ENCODE measurements around the gene CREB1.
"Not testable (repeated sequence)": the region's sequence is repeated elsewhere in the genome, so short reads cannot be mapped to it uniquely, and the experiment has no call there.

Gene CREB1

DNA sequence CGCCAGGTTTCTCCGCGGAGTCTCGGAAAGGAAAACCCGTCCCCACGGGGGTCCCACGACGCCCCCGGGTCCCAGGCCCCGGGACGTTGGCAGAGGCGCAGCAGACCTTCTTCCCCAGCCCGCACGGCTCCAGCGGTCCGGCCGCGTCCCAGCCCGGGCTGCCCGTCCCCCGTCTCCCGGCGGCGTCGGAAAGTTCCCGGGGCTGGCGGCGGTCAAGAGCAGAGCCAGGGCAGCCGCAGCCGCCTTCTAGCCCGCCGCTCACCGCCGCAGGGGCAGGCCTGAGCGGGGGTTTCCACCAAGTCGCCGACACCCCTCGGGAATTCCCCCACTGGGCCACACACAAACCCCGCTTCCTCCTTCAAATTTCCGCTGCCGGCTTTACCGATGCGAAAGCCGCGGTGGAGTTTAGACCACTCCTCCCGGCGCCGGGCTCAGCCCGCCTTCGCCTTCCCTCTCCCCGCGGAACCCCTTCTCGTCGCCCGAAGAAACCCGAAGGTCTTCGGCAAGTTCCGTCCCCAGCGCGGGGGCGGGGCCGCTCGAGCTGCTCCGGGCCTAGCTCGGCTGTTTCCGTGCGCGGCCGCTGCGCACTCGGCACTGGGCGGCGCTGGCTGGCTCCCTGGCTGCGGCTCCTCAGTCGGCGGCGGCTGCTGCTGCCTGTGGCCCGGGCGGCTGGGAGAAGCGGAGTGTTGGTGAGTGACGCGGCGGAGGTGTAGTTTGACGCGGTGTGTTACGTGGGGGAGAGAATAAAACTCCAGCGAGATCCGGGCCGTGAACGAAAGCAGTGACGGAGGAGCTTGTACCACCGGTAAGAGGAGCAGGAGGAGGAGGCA is at the start of gene CREB1:
CREB1 (plus strand) TSS at position 633 of the 830 bp plus-strand sequence. CDS start 25,674 bp downstream, outside the sequence.
- peak; percentile 99 to 100 for DNase-seq (ENCODE audit: low read depth in 2 of 2)

- no peak for DNase-seq (ENCODE audit: low read depth in 2 of 2)
These were observed 49.2 kb upstream of the CREB1 start for GRCh38 chr2:207480521-207481040.

- no peak for DNase-seq (ENCODE audit: low read depth in 2 of 2)
These were observed 47.8 kb upstream of the CREB1 start for GRCh38 chr2:207481924-207482323.

- DNase-seq (ENCODE audit: low read depth in 2 of 2), result no peak
These were observed 47.1 kb upstream of the CREB1 start for GRCh38 chr2:207482630-207483029.

DNA sequence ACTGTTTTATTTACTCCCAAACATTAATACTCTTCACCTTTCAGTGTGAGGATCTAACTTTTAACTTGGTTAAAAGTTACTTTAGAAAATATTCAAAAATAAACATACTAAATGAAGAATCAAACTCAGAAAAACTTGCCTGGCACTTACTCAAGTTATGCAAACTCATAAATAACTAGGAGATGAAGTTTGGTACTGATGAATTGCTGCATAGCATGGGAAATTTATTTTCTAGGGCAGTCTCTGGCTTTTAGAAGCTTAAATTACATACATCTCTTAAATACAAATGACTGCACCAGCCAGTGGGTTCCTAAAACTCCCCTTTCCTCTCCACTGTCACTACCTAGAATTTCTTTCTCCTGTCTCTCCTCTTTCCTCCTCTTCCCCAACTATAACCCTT is 46.7 kb upstream of the CREB1 start:
- DNase-seq (ENCODE audit: low read depth in 2 of 2), result no peak

DNA sequence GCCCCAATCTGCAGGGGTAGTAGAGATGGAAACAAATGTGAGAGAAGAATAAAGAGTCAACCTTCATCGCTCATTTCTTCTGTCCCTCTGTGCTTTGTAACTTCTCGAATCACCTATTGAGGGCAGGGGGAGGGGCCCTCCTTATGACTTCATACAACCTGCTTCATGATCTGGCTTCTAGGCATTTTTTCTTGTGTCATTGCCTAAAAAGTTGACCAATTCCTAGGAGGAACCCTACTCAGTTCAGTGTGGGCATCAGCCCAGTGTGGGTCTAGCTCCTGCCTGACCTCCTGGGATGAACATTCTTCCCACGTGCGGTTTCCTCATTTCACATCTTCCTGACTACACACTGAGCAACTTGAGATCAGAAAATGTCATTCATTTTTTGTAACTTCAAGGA is 46.3 kb upstream of the CREB1 start:
- no peak for DNase-seq (ENCODE audit: low read depth in 2 of 2)

- DNase-seq (ENCODE audit: low read depth in 2 of 2), result no peak
These were observed 45.0 kb upstream of the CREB1 start for GRCh38 chr2:207484444-207485391.

DNA sequence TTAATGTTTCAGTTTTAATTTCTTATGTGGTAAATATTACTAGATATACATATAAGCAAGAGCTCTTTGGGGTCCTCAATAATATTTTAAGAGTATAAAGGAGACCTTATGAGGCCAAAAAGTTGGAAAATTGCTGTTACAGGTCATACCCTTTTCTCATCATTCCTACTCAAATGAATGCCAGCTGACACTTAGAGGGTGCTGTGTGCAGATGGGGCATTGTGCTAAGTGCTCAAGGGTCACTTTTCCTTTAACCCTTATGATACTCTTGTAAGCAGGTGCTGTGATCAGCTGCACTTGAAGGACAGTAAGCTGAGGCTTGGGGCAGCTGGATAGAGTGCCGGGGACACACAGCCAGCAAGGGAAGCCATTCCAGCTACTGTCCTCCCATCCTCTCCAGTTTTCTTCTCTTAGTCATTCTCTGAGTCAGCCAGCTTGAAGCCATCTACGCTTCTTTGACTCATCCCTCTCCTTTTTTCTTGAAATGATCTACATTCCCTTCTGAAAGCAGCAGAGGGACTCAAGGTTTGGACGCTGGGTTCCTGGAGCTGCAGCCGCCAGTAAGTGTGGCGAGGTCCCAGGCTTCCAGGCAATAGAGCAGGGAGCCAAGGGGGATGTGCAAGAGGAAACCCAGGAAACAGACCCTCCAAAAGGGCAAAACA is 42.0 kb upstream of the CREB1 start:
- DNase-seq (ENCODE audit: low read depth in 2 of 2), result no peak

GRCh38 chr2:207489251-207489650 is 40.5 kb upstream of the CREB1 start:
- DNase-seq (ENCODE audit: low read depth in 2 of 2), result no peak

DNA sequence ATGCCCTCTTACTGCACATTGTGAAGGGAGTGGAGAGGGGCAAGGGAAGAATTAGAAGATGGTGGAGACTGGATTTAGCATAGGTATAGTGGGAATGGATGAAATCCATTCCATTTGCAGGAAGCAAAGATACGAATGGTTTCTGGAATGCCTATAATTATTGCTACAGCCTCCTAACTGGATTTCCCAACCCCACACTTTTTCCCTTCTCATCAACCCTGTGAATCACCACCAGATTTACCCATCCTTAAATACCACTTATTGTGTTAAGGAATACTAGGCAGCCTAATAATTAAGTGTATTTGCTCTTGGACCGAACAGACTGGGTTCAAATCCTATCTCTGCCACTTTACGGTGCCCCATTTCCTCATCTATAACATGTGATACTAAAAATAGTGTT is 39.3 kb upstream of the CREB1 start:
- no peak for DNase-seq (ENCODE audit: low read depth in 2 of 2)

- DNase-seq (ENCODE audit: low read depth in 2 of 2), result no peak
These were observed 38.7 kb upstream of the CREB1 start for GRCh38 chr2:207491086-207491485.

GRCh38 chr2:207491956-207492355 is 37.8 kb upstream of the CREB1 start:
- DNase-seq (ENCODE audit: low read depth in 2 of 2), result no peak

GRCh38 chr2:207492461-207492860 is 37.3 kb upstream of the CREB1 start:
- no peak for DNase-seq (ENCODE audit: low read depth in 2 of 2)

- DNase-seq (ENCODE audit: low read depth in 2 of 2), result no peak
These were observed 35.6 kb upstream of the CREB1 start for GRCh38 chr2:207494137-207494536.

- not testable (repeated sequence) for DNase-seq (ENCODE audit: low read depth in 2 of 2)
These were observed 32.8 kb upstream of the CREB1 start for GRCh38 chr2:207496936-207497335.

- no peak for DNase-seq (ENCODE audit: low read depth in 2 of 2)
These were observed 32.2 kb upstream of the CREB1 start for GRCh38 chr2:207497596-207497995.

DNA sequence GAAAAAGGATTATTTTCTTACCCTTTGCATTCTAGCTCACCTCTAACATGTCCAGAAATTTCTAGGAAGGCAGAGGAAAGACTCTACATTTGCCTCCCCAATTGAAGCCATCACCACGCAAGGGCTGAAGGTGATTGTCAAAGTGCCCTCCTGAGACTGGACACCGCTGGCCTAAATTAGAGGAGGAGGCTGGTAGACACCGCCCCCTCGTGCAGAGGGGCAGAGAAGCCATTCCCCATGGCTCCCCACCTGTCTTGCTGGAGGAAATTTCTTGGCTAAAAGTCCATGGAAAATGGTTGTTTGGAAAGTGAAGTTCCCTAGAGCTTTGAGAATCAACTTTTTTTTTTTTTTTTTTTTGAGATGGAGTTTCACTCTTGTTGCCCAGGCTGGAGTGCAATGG is 31.3 kb upstream of the CREB1 start:
- DNase-seq (ENCODE audit: low read depth in 2 of 2), result no peak

DNA sequence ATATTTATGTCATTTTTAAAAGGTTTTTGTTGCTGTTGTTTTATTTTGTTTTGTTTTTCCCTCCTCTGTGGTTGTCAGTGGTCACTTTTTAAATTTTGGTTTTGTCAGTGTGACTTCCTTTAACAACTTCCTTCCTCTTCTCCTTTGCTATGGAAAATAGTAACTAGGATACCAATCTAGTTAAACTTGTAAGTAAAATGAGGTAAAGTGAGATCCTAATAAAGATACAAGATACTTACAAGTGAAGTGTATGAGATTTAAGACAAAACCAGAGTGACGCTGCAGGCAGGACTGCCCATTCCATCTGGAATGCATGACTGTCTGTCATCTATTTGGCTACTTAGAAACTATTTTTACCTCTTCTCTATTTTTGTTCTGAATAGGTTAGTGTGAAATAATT is 30.6 kb upstream of the CREB1 start:
- DNase-seq (ENCODE audit: low read depth in 2 of 2), result no peak

DNA sequence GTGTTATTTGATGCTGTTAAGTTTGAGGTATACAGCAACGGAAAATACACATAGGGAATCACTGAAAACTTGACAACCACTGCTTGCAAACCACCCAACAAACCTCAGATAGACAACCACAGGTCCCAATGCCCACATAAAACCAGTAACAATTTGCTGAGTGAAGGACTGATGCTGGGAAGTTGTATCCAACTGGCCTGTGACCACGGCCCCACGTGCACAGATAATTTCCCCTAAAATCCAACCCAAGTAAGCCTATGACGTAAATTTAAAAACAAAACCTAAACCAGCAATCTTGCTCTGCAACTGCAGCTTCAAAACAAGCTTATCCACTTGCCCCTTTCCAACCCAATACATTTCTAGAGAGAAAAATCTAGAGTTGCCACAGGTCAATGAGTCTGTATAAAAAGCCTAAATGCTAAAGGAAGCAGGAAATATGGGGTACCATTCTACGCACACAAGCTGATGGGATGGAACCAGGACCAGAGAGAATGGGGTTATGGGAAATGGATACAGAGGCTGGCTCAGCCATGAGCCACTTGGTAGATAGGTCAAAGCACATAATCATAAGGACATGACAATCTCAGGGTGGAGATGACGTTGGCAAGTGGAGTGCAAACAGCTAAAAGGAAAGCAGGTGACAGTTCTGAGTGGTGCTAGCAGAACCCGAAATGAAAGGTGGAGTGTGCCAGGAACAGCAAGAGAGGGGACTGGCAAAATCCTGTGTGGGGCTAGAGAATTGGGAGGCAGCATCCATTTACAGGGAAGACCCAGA is 27.8 kb upstream of the CREB1 start:
- no peak for DNase-seq (ENCODE audit: low read depth in 2 of 2)

DNA sequence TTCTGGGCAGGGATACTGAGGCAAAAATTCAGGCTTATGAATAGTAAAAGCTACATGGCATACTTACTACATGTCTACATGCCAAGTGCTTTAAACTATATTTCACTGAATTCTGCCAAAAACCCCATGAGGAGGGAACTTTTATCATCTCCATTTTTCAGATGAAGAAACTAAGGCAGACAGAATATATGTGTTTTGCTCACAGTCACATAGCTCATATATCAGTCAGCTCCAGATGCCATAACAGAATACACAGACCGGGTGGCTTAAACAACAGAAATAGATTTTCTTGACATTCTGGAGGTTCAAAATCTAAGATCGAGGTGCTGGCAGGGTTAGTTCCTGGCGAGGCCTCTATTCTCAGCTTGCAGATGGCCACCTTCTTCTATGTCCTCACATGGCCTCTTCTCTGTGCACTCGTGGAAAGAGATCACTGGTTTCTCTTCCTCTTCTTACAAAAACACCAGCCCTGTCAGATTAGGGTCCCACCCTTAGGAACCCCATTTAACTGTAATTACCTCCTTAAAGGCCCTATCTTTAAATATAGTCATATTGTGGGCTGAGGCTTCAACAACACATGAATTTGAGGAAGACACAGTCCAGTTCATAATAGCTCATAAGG is 27.1 kb upstream of the CREB1 start:
- no peak for DNase-seq (ENCODE audit: low read depth in 2 of 2)

DNA sequence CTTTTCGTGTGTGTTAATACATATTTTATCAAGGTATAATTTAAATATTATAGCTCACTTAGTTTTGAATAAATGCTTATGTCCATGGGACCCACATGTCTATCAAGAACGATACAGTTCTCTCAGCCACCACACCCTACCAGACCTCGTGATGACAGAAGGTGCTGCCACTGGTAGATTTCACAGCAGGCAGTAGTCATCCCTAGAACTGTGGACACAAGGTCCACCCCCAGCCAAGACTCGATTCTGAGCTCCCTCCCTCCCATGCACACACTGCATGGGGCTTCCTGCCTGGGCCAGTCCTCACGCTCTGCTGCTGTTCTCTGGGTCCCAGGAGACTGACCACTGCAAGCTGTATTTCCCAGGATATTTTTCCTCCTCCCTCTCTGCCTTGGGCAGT is 26.5 kb upstream of the CREB1 start:
- DNase-seq (ENCODE audit: low read depth in 2 of 2), result no peak

Measured in stimulated activated CD8-positive, alpha-beta memory T cell treated with anti-CD3 and anti-CD28 coated beads, Interleukin-2, amount 100 ng/mL, for 48 hours (primary cell).